Activated naive CD4-positive, alpha-beta T cell treated with anti-CD3 and anti-CD28 coated beads, Interleukin-2, amount 50 U/mL, for 16 hours (primary cell): ENCODE results near the gene NECTIN1.

Source experiments
- DNase-seq: peaks from one replicate; pipeline ENCODE4 v3.0.0-alpha.2; 2020

Gene NECTIN1

GRCh38 chr11:119691020-119691666 is 37.9 kb downstream of the NECTIN1 start:
- no peak for DNase-seq

GRCh38 chr11:119689302-119689701 is 39.7 kb downstream of the NECTIN1 start:
- no peak for DNase-seq

- no peak for DNase-seq
Measured at GRCh38 chr11:119688356-119688755, 40.6 kb downstream of the NECTIN1 start.

GRCh38 chr11:119687373-119688046 is 41.5 kb downstream of the NECTIN1 start:
- DNase-seq: no peak

- DNase-seq: no peak
Measured at GRCh38 chr11:119686177-119686882, 42.7 kb downstream of the NECTIN1 start.

GRCh38 chr11:119685111-119685746 is 43.8 kb downstream of the NECTIN1 start:
- no peak for DNase-seq

GRCh38 chr11:119684361-119685110 is 44.5 kb downstream of the NECTIN1 start:
- no peak for DNase-seq

GRCh38 chr11:119683783-119684182 is 45.2 kb downstream of the NECTIN1 start:
- DNase-seq: no peak

- DNase-seq: no peak
Measured at GRCh38 chr11:119681361-119681910, 47.6 kb downstream of the NECTIN1 start.

- no peak for DNase-seq
Measured at GRCh38 chr11:119680541-119681360, 48.2 kb downstream of the NECTIN1 start.

GRCh38 chr11:119679346-119679745 is 49.7 kb downstream of the NECTIN1 start:
- DNase-seq: no peak

- no peak for DNase-seq
Measured at GRCh38 chr11:119678351-119678750, 50.6 kb downstream of the NECTIN1 start.

GRCh38 chr11:119677840-119678239 is 51.2 kb downstream of the NECTIN1 start:
- DNase-seq: no peak

- DNase-seq: no peak
Measured at GRCh38 chr11:119676461-119677020, 52.5 kb downstream of the NECTIN1 start.

- peak; percentile 22 for DNase-seq
Measured at GRCh38 chr11:119673759-119674336, 55.2 kb downstream of the NECTIN1 start.

- DNase-seq: no peak
Measured at GRCh38 chr11:119673052-119673758, 55.8 kb downstream of the NECTIN1 start.

- DNase-seq: no peak
Measured at GRCh38 chr11:119672597-119672996, 56.4 kb downstream of the NECTIN1 start.

GRCh38 chr11:119671561-119672015 is 57.4 kb downstream of the NECTIN1 start:
- no peak for DNase-seq

GRCh38 chr11:119671051-119671450 is 57.9 kb downstream of the NECTIN1 start:
- no peak for DNase-seq

- no peak for DNase-seq
Measured at GRCh38 chr11:119669487-119669886, 59.5 kb downstream of the NECTIN1 start.
